H9 (cell line): Measurements from ENCODE around the gene ANKRD52. TPM values are rescaled to one million over a fixed set of nuclear protein-coding genes. Genes with fewer than 3 reads are reported as not detected.

Experiments used
- DNase-seq: peaks from one replicate; pipeline ENCODE4 v3.0.0-alpha.2; 2017
- H2AFZ ChIP-seq: one replicate; pipeline ENCODE4 v1.6.1; 2013; ENCODE audit warnings: mild to moderate bottlenecking, low read length, control low read depth, moderate library complexity
- H2AK5ac ChIP-seq: 2 replicates; pipeline ENCODE4 v1.6.1; 2013; ENCODE audit warnings: low read length, control low read depth, mixed read lengths; ENCODE audit not compliant: insufficient read length
- H2BK120ac ChIP-seq: one replicate; pipeline ENCODE4 v1.6.1; 2013; ENCODE audit warnings: low read depth, mild to moderate bottlenecking, low read length, control low read depth, inconsistent platforms; ENCODE audit not compliant: poor library complexity, severe bottlenecking
- H2BK12ac ChIP-seq: 2 replicates; pipeline ENCODE4 v1.6.1; 2013; ENCODE audit warnings: low read length, control low read depth, mixed read lengths, low read depth; ENCODE audit not compliant: insufficient read length
- H2BK15ac ChIP-seq: 2 replicates; pipeline ENCODE4 v1.6.1; 2013; ENCODE audit warnings: low read depth, low read length, control low read depth
- H2BK20ac ChIP-seq: one replicate; pipeline ENCODE4 v1.6.1; 2013; ENCODE audit warnings: low read depth, mild to moderate bottlenecking, low read length, control low read depth, inconsistent platforms; ENCODE audit not compliant: poor library complexity, severe bottlenecking
- H2BK5ac ChIP-seq: 2 replicates; pipeline ENCODE4 v1.6.1; 2013; ENCODE audit warnings: low read length, control low read depth, mixed read lengths; ENCODE audit not compliant: insufficient read length
- H3K14ac ChIP-seq: 2 replicates; pipeline ENCODE4 v1.6.1; 2013; ENCODE audit warnings: low read length, control low read depth; ENCODE audit not compliant: insufficient read depth
- H3K18ac ChIP-seq: 2 replicates; pipeline ENCODE4 v1.6.1; 2013; ENCODE audit warnings: low read depth, mild to moderate bottlenecking, mixed read lengths, low read length, control low read depth; ENCODE audit not compliant: insufficient read length
- H3K23ac ChIP-seq: 2 replicates; pipeline ENCODE4 v1.6.1; 2013; ENCODE audit warnings: low read length, control low read depth, mixed read lengths, low read depth; ENCODE audit not compliant: insufficient read length
- H3K23me2 ChIP-seq: 2 replicates; pipeline ENCODE4 v1.6.1; 2013; ENCODE audit warnings: low read depth, mild to moderate bottlenecking, mixed read lengths, low read length, control low read depth; ENCODE audit not compliant: insufficient read length, poor library complexity, severe bottlenecking
- H3K27ac ChIP-seq: 2 replicates; pipeline ENCODE4 v1.5.1; 2013; ENCODE audit warnings: low read length, control low read depth, mixed read lengths, low read depth; ENCODE audit not compliant: insufficient read length
- H3K27me3 ChIP-seq: 2 replicates; pipeline ENCODE4 v1.6.1; 2013; ENCODE audit warnings: low read length, control low read depth, inconsistent platforms; ENCODE audit not compliant: insufficient read depth
- H3K4ac ChIP-seq: 2 replicates; pipeline ENCODE4 v1.6.1; 2013; ENCODE audit warnings: low read depth, mild to moderate bottlenecking, control low read depth, inconsistent platforms, low read length, moderate library complexity
- H3K4me1 ChIP-seq: 2 replicates; pipeline ENCODE4 v1.6.1; 2013; ENCODE audit warnings: low read length, control low read depth, inconsistent platforms; ENCODE audit not compliant: insufficient read depth
- H3K4me2 ChIP-seq: 2 replicates; pipeline ENCODE4 v1.6.1; 2013; ENCODE audit warnings: low read length, control low read depth, mixed read lengths; ENCODE audit not compliant: insufficient read length, insufficient read depth
- H3K56ac ChIP-seq: 2 replicates; pipeline ENCODE4 v1.6.1; 2013; ENCODE audit warnings: low read depth, mild to moderate bottlenecking, mixed read lengths, low read length, control low read depth; ENCODE audit not compliant: insufficient read length
- H3K79me1 ChIP-seq: 2 replicates; pipeline ENCODE4 v1.6.1; 2013; ENCODE audit warnings: low read depth, mild to moderate bottlenecking, moderate library complexity, low read length, control low read depth, inconsistent platforms; ENCODE audit not compliant: insufficient read depth, poor library complexity, severe bottlenecking
- H3K79me2 ChIP-seq: 2 replicates; pipeline ENCODE4 v1.6.1; 2013; ENCODE audit warnings: low read length, control low read depth, inconsistent platforms; ENCODE audit not compliant: insufficient read depth
- H3K9ac ChIP-seq: 2 replicates; pipeline ENCODE4 v1.6.1; 2013; ENCODE audit warnings: low read length, control low read depth, mixed read lengths; ENCODE audit not compliant: insufficient read length; ENCODE audit errors: extremely low read depth
- H3K9me3 ChIP-seq: one replicate; pipeline ENCODE4 v1.6.1; 2013; ENCODE audit warnings: low read depth, low read length, inconsistent platforms; ENCODE audit not compliant: control insufficient read depth
- H3T11ph ChIP-seq: one replicate; pipeline ENCODE4 v1.6.1; 2013; ENCODE audit warnings: mild to moderate bottlenecking, low read length, control low read depth, inconsistent platforms
- H4K20me1 ChIP-seq: one replicate; pipeline ENCODE4 v1.6.1; 2013; ENCODE audit not compliant: control insufficient read depth, insufficient read length, insufficient read depth
- H4K5ac ChIP-seq: 2 replicates; pipeline ENCODE4 v1.6.1; 2013; ENCODE audit warnings: low read depth, mild to moderate bottlenecking, mixed read lengths, low read length, control low read depth; ENCODE audit not compliant: insufficient read length
- H4K8ac ChIP-seq: replicated peaks from 2 replicates; pipeline ENCODE4 v1.6.1; 2013; ENCODE audit warnings: low read length, control low read depth, mixed read lengths, low read depth; ENCODE audit not compliant: insufficient read length
- H4K91ac ChIP-seq: 2 replicates; pipeline ENCODE4 v1.6.1; 2013; ENCODE audit warnings: low read depth, mild to moderate bottlenecking, moderate library complexity, mixed read lengths, low read length, control low read depth; ENCODE audit not compliant: insufficient read length
- H3K27ac Mint-ChIP-seq, 3 experiments: 2 replicates in 2 of 3; 3 replicates in 1 of 3; pipeline ENCODE4 v1.8.0; 2020 to 2021; ENCODE audit warnings: mixed read lengths in 3 of 3, mild to moderate bottlenecking in 1 of 3, moderate library complexity in 1 of 3
- H3K27me3 Mint-ChIP-seq: 2 replicates; pipeline ENCODE4 v1.8.0; 2021; ENCODE audit warnings: low read depth, mild to moderate bottlenecking, moderate library complexity, mixed read lengths
- H3K36me3 Mint-ChIP-seq, 3 experiments: 2 replicates in 2 of 3; 3 replicates in 1 of 3; pipeline ENCODE4 v1.8.0; 2020 to 2021; ENCODE audit warnings: low read depth in 3 of 3, mixed read lengths in 3 of 3; ENCODE audit not compliant: insufficient read depth in 1 of 3
- H3K4me1 Mint-ChIP-seq, 2 experiments: 2 replicates each; pipeline ENCODE4 v1.8.0; 2020; ENCODE audit warnings: mixed read lengths in 2 of 2
- H3K4me3 Mint-ChIP-seq, 2 experiments: 2 replicates in 1 of 2; 3 replicates in 1 of 2; pipeline ENCODE4 v1.8.0; 2020 to 2021; ENCODE audit warnings: mild to moderate bottlenecking in 2 of 2, mixed read lengths in 2 of 2, moderate library complexity in 1 of 2
- H3K9me3 Mint-ChIP-seq, 2 experiments: 2 replicates in 1 of 2; 3 replicates in 1 of 2; pipeline ENCODE4 v1.8.0; 2020; ENCODE audit warnings: mild to moderate bottlenecking in 2 of 2, mixed read lengths in 2 of 2, moderate library complexity in 1 of 2
- CTCF ChIP-seq: fragments of 200-600 bp; sonication (generic); conservative IDR thresholded peaks from 3 replicates; pipeline ENCODE4 v1.8.0; 2021; ENCODE audit warnings: antibody characterized with exemption, mild to moderate bottlenecking
- WGBS: extraction: QIAGEN DNeasy Blood & Tissue Kit; methylation state at CpG from one replicate; pipeline ENCODE4 v1.1.7; 2013; ENCODE audit warnings: missing lambda C conversion rate, low lambda C conversion rate, mixed read lengths; ENCODE audit not compliant: insufficient read length; ENCODE audit errors: extremely low coverage; 5-methylcytosine and 5-hydroxymethylcytosine counted together
- total RNA-seq: library from RNA; stranded (reverse); gene quantifications from 2 replicates; pipeline ENCODE4 v1.2.1, GENCODE V29; 2021

The ANKRD52 gene
- total RNA-seq, 1 experiment from 2014 or later: 33.4 TPM

GRCh38 chr12:56188131-56188777 is 69.9 kb downstream of the ANKRD52 start:
- H3K9me3 ChIP-seq: no peaks in the 10 kb centered on the region
- no peak overlapping the region for H3K56ac ChIP-seq
- H2AK5ac ChIP-seq: no peak overlapping the region
- H3K4me2 ChIP-seq: peak overlapping the region; percentile 79
- H3K14ac ChIP-seq: no peak overlapping the region
- no peak overlapping the region for H2BK20ac ChIP-seq
- no peaks in the 10 kb centered on the region for H3K27me3 ChIP-seq
- H3K9ac ChIP-seq: peak overlapping the region; percentile 56
- no peak overlapping the region for H2BK5ac ChIP-seq
- H3K23me2 ChIP-seq: peaks cover 12% of the 10 kb centered on the region
- H3K27ac ChIP-seq: no peak overlapping the region
- peaks cover 8% of the 10 kb centered on the region for H3K4me1 ChIP-seq
- no CpG with 5 or more reads among the region's 10 CpGs for WGBS
- H2BK12ac ChIP-seq: no peak overlapping the region
- H3T11ph ChIP-seq: no peak overlapping the region
- H4K5ac ChIP-seq: no peak overlapping the region
- H3K36me3 Mint-ChIP-seq: peaks cover 34 to 52% (median 45%) of the 10 kb centered on the region in 3 experiments; a peak in 6 of 7 replicates
- no peak for TF ChIP-seq CTCF
- no peak overlapping the region for H4K8ac ChIP-seq
- no peak overlapping the region for H3K4ac ChIP-seq
- no peak overlapping the region for H2BK120ac ChIP-seq
- H3K27me3 Mint-ChIP-seq: peaks cover 3% of the 10 kb centered on the region; the same call in 1 of the 2 replicates
- H3K79me2 ChIP-seq: peaks cover 8% of the 10 kb centered on the region; the same call in 1 of the 2 replicates
- no peak overlapping the region for H2AFZ ChIP-seq
- H2BK15ac ChIP-seq: no peak overlapping the region
- H4K91ac ChIP-seq: no peak overlapping the region
- H4K20me1 ChIP-seq: no peaks in the 10 kb centered on the region
- no peak overlapping the region for H3K23ac ChIP-seq
- peak overlapping the region; percentile 91 to 98 for H3K4me3 Mint-ChIP-seq
- 0 out of 5 replicates have a peak, but pooled peaks cover 0 to 3% of the 10 kb centered on the region in 2 experiments for H3K9me3 Mint-ChIP-seq
- peak overlapping the region; percentile 82 to 97 (median 94) for H3K27ac Mint-ChIP-seq
- H3K18ac ChIP-seq: no peak overlapping the region
- peaks cover 6% of the 10 kb centered on the region for H3K79me1 ChIP-seq
- peaks cover 21 to 23% of the 10 kb centered on the region in 2 experiments for H3K4me1 Mint-ChIP-seq
- DNase-seq: no peak

Other genes with a start within 250 kb of the ANKRD52 start
- gene IKZF4, start 237.3 kb downstream of the ANKRD52 start, total RNA-seq: 13.0 and 13.9 TPM in 2 replicates
- gene RPS26, start 216.5 kb downstream of the ANKRD52 start, total RNA-seq: 51.9 and 53.5 TPM in 2 replicates
- 51.2 and 56.5 TPM in 2 replicates for gene ERBB3, start 178.2 kb downstream of the ANKRD52 start, total RNA-seq
- gene PA2G4, start 153.8 kb downstream of the ANKRD52 start, total RNA-seq: 248 TPM in 2 replicates
- gene RPL41, start 141.8 kb downstream of the ANKRD52 start, total RNA-seq: 4,637 and 4,685 TPM in 2 replicates
- 8.9 and 9.4 TPM in 2 replicates for gene ZC3H10, start 140.1 kb downstream of the ANKRD52 start, total RNA-seq
- gene ESYT1, start 130.1 kb downstream of the ANKRD52 start, total RNA-seq: 111 and 112 TPM in 2 replicates
- 165 and 168 TPM in 2 replicates for gene MYL6B, start 105.8 kb downstream of the ANKRD52 start, total RNA-seq
- 1,181 and 1,197 TPM in 2 replicates for gene MYL6, start 100.0 kb downstream of the ANKRD52 start, total RNA-seq
- gene SMARCC2, start 68.9 kb downstream of the ANKRD52 start, total RNA-seq: 85.0 and 86.9 TPM in 2 replicates
- 60.8 and 64.8 TPM in 2 replicates for gene RNF41, start 36.5 kb downstream of the ANKRD52 start, total RNA-seq
- gene NABP2, start 34.0 kb downstream of the ANKRD52 start, total RNA-seq: 48.7 and 49.0 TPM in 2 replicates
- gene SLC39A5, start 28.3 kb downstream of the ANKRD52 start, total RNA-seq: 0.15 TPM in 1 of 2 replicates, not detected in the other
- 24.8 and 26.1 TPM in 2 replicates for gene COQ10A, start 8.6 kb upstream of the ANKRD52 start, total RNA-seq
- gene CS, start 41.9 kb upstream of the ANKRD52 start, total RNA-seq: 250 and 253 TPM in 2 replicates
- 203 and 221 TPM in 2 replicates for gene CNPY2, start 57.6 kb upstream of the ANKRD52 start, total RNA-seq
- 35.4 and 40.8 TPM in 2 replicates for gene PAN2, start 75.6 kb upstream of the ANKRD52 start, total RNA-seq
- gene IL23A, start 80.5 kb upstream of the ANKRD52 start, total RNA-seq: 1.5 and 2.0 TPM in 2 replicates
- 47.8 and 49.9 TPM in 2 replicates for gene STAT2, start 101.7 kb upstream of the ANKRD52 start, total RNA-seq
- gene APOF, start 104.5 kb upstream of the ANKRD52 start, total RNA-seq: not detected in 2 replicates
- gene TIMELESS, start 191.0 kb upstream of the ANKRD52 start, total RNA-seq: 64.9 and 68.0 TPM in 2 replicates
- gene MIP, start 196.3 kb upstream of the ANKRD52 start, total RNA-seq: 0.17 TPM in 1 of 2 replicates, not detected in the other
- gene SPRYD4, start 210.2 kb upstream of the ANKRD52 start, total RNA-seq: 4.2 and 4.9 TPM in 2 replicates
- gene GLS2, start 229.8 kb upstream of the ANKRD52 start, total RNA-seq: 15.9 and 17.0 TPM in 2 replicates